Activated CD8-positive, alpha-beta memory T cell treated with anti-CD3 and anti-CD28 coated beads, Interleukin-2, amount 50 U/mL, for 1 hour (primary cell): Measurements from ENCODE around the gene CMIP.
"Not testable (repeated sequence)": the region's sequence is repeated elsewhere in the genome, so short reads cannot be mapped to it uniquely, and the experiment has no call there.

ENCODE experiments used
- DNase-seq: peaks from one replicate; pipeline ENCODE4 v3.0.0-alpha.2; 2020; ENCODE audit errors: extremely low read depth

The CMIP gene

DNA sequence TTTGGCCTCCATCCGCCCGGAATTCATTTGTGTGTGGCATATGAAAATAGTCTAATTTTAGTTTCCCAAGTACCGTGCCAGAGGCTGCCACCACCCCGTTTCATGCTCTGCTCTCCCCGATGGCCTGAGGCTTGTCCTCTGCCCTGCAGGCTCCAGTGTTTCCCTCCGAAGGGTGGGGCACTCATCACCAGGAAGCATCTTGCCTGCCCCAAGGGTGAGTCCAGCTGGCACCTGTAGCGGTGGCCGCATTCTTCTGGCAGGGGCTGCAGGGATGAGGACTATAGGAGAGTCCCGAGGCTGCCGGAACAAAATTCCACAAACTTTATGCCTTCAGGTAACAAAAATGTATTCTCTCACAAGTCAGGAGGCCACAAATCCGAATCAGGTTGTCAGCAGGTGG lies 23.1 kb upstream of the CMIP start:
- DNase-seq: no peak

DNA sequence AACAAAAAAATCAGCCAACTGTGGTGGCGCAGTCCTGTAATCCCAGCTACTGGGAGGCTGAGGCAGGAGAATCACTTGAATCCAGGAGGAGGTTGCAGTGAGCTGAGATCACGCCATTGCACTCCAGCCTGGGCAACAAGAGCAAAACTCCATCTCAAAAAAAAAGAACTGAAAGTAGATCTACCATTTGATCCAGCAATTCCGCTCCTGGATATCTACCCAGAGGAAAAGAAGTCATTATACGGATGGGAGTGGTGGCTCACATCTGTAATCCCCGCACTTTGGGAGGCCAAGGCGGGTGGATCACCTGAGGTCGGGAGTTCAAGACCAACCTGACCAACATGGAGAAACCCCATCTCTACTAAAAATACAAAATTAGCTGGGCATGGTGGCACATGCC lies 22.5 kb upstream of the CMIP start:
- not testable (repeated sequence) for DNase-seq

- no peak for DNase-seq
Observed at GRCh38 chr16:81424771-81425170, 19.8 kb upstream of the CMIP start.

GRCh38 chr16:81427219-81427618 lies 17.4 kb upstream of the CMIP start:
- no peak for DNase-seq

DNA sequence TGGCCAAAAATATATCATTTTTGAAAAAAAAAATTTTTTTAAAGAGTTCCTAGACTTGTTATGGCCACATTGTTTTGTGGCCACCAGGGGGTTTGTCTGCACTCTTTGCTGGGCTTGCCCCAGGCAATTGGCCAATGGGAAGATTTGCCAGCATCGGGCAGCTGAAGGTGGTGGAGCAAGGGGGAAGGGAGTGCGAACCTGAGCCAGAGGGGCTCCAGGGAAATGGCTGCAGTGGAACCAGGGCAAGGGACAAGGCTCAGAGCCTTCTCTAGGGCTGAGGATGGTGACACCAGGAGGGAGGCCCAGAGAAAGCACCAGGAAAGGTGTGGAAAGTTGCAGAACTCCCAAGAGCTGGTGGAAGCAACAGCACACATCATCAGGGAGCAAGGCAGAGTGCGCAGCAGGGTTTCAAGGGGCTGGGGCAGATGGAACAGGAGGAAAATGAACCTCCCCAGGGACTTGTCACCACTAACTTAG lies 15.5 kb upstream of the CMIP start:
- no peak for DNase-seq

GRCh38 chr16:81431554-81432353 lies 12.9 kb upstream of the CMIP start:
- DNase-seq: no peak

- no peak for DNase-seq
Observed at GRCh38 chr16:81432937-81433557, 11.6 kb upstream of the CMIP start.

GRCh38 chr16:81435103-81435502 lies 9.5 kb upstream of the CMIP start:
- no peak for DNase-seq

- DNase-seq: no peak
Observed at GRCh38 chr16:81435567-81435966, 9.0 kb upstream of the CMIP start.

DNA sequence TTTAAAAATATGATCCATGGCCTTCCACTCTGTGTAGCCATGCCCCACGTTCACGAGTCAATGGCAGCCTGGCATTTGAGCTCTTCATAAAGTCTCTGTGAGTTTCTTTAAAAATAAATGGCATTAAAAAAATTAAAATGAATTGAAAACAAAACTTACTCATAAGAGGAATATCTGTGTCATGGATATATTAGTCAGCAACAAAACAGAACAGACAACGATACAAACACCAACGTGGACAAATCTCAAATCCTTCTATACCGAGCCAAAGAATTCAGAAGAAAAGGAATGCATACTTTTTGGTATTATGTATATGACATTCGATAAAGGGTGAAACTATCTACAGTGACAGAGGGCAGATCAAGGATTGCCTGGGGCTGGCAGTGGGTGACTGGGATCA lies 8.2 kb upstream of the CMIP start:
- DNase-seq: no peak

DNA sequence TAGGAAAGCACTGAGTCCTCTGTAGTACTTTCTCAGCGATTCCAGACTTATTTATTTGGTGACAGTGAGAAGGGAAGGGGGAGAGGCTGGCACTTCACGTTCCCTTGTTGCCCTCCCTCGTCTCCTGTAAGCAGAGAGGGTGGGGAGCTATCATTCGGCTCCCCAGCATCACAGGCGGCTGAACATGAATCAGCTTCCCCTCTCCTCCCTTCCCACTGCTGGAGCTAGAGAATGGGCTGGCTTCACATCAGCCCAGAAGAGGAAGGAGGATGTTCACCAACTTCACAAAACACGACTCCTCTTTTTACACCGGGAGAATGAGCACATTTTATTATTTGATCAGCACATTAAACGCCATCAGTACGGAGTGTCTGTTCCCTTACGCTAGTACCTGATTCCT lies 6.7 kb upstream of the CMIP start:
- DNase-seq: no peak

- no peak for DNase-seq
Observed at GRCh38 chr16:81440888-81441761, 3.5 kb upstream of the CMIP start.

DNA sequence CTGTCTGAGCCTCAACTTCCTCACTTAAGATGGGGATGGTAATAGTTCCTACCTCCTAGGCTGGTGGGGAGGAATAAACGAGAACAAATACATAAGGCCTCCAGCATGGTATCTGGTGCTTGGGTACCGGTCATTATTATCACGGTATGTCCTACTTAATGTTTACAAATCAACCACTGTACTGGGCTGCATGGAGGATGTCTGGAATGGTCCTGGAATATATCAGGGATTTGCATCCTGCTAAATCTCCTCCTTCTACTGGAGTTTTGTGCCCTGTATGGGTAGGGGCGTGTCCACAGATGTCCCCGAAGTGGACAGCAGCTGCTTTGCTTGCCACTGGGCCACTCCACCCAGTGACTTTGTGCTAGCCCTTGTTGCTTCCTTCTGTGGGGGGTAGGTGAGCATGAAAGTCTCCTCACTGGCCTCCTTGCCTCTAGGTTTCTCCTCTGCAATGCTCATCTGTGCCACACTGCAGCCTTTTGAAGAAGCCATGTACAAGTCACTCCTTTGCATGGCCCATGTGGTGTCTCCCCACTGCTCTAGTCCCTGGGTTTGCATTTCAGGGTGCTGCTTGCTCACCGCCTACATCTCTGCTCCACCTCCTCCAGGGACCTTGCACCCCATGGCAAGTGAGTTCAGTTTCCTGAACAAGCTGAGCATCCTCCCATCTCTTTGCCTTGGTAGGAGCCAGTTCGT lies 2.2 kb upstream of the CMIP start:
- no peak for DNase-seq

GRCh38 chr16:81442916-81443687 lies 1.5 kb upstream of the CMIP start:
- DNase-seq: no peak

- DNase-seq: no peak
Observed at GRCh38 chr16:81443688-81444447, 740 bp upstream of the CMIP start.

DNA sequence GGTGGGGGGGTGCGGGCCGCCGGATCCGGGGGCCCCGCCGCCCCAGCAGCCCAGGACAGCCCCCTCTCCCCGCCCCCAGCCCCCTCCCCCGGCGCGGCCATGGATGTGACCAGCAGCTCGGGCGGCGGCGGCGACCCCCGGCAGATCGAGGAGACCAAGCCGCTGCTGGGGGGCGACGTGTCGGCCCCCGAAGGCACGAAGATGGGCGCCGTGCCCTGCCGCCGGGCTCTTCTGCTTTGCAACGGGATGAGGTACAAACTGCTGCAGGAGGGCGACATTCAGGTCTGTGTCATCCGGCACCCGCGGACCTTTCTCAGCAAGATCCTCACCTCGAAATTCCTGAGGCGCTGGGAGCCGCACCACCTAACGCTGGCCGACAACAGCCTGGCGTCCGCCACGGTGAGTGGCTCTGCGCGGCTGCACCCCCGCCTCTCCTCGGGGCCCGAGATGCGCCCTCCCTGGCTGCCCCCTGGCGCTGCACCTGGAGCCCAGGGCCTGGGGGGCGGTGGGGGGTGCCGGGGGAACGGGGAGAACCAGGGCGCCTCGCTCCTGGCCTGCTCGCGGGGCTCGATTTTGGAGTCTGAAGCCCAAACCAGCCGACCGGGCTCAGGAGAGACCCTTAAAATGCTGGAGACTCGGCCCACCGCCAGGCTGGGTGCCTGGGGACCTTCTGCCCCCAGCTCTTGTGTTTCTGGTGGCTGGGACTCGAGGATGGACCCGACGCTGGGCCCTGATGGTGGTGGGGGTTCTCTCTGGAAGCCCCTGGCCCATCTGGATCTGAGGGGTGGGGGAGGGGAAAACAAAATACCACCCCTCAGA lies 744 bp downstream of the CMIP start:
- no peak for DNase-seq

DNA sequence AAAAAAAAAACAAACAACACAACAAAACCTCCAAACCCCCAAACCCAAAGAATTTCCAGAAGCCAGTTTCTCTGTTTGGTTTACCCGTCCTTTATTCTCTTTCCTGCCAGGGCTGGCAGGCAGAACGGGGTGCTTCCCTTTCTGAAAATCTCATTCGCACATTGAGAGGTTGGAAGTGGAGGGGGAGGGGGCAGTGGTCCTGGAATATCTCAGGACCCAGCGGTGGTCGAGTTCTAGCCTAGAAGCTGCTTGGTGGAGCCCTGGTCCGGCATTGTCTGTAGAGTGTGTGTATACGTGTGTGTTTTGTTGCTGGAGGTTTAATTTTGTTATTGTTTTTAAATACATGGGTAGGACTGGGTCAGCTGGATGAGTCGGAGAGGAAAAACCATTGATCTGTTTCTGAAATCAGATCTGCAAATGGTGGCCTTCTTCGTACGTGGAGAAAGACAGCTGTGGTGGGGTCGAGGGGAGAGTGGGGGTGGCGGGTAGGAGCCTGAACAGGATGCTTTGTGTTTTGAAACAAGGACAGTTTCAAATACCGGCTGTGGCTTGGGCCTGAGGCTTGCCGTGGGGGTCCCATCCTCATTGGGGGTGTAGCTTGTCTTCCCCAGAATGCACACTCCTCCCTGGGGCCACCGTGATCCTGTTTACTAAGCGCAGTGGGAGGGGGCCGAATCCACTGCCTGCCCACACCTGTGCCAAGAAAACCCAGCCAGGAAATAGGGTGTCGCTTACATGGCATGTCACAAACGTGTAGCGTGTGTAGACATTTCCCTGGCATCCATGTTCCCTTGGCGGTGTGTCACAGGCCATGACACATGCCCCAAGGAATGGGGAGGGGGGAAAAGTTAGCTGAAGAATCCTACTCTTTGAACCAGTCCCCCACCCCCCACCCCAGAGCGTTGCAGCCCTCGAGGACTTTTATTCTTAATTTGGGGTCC lies 1.6 kb downstream of the CMIP start:
- DNase-seq: no peak

DNA sequence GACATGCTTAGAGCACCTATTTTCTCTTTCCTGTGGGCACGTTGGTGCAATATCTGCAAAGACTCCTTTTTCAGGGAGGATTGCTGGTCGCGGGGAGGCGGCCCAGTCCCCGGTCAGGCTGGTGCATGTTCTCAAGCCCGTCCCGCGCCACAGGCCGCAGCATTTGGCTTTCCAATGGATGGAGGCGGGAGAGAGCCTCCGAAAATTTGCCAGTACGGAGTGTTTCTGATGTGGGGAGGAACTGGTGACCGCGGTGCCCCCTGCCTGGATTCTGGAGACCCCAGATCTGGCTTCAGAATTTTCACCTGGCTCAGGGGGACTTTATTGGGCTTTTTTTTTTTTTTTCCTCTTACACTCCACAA lies 2.3 kb downstream of the CMIP start:
- DNase-seq: no peak
